Loucy (cell line): ENCODE results near the gene HSD17B13.

Experiments
- H2AFZ ChIP-seq: fragments of 200-600 bp; sonication (generic); 2 replicates; pipeline ENCODE4 v1.6.0; 2016; ENCODE audit warnings: antibody characterized with exemption, mild to moderate bottlenecking, low read length, moderate library complexity
- H3F3A ChIP-seq: fragments of 200-600 bp; 2 replicates; pipeline ENCODE4 v1.6.0; 2016; ENCODE audit warnings: antibody characterized with exemption, low read depth, mild to moderate bottlenecking
- H3K27me3 ChIP-seq: fragments of 200-600 bp; sonication (generic); 2 replicates; pipeline ENCODE4 v1.6.1; 2014; ENCODE audit warnings: low read length, mild to moderate bottlenecking; ENCODE audit not compliant: insufficient read depth, poor library complexity, severe bottlenecking
- H3K36me3 ChIP-seq: fragments of 200-600 bp; sonication (generic); 2 replicates; pipeline ENCODE4 v1.6.1; 2016; ENCODE audit warnings: low read length; ENCODE audit not compliant: insufficient read depth
- H3K4me1 ChIP-seq: fragments of 200-600 bp; sonication (generic); 2 replicates; pipeline ENCODE4 v1.5.1; 2014; ENCODE audit warnings: low read length, mild to moderate bottlenecking; ENCODE audit not compliant: insufficient read depth, poor library complexity, severe bottlenecking
- H3K4me2 ChIP-seq: fragments of 200-600 bp; sonication (generic); 2 replicates; pipeline ENCODE4 v1.6.0; 2014; ENCODE audit warnings: antibody characterized with exemption, low read length, low read depth, mild to moderate bottlenecking; ENCODE audit not compliant: poor library complexity, severe bottlenecking
- H3K4me3 ChIP-seq: fragments of 200-600 bp; sonication (generic); 2 replicates; pipeline ENCODE4 v1.5.1; 2014; ENCODE audit warnings: low read length, mild to moderate bottlenecking, mixed read lengths; ENCODE audit not compliant: poor library complexity, severe bottlenecking
- H3K79me2 ChIP-seq: fragments of 200-600 bp; sonication (generic); 2 replicates; pipeline ENCODE4 v1.6.1; 2014; ENCODE audit warnings: low read length; ENCODE audit not compliant: insufficient read depth
- H3K9ac ChIP-seq: fragments of 200-600 bp; sonication (generic); 2 replicates; pipeline ENCODE4 v1.6.0; 2014; ENCODE audit warnings: mild to moderate bottlenecking, low read depth, low read length, moderate library complexity; ENCODE audit not compliant: poor library complexity, severe bottlenecking
- H3K9me2 ChIP-seq: fragments of 200-600 bp; sonication (generic); replicated peaks from 2 replicates; pipeline ENCODE4 v1.6.1; 2016; ENCODE audit warnings: low read depth, low read length, mixed read lengths
- H3K9me3 ChIP-seq: fragments of 200-600 bp; sonication (generic); 2 replicates; pipeline ENCODE4 v1.6.1; 2014; ENCODE audit warnings: mild to moderate bottlenecking, antibody characterized with exemption, low read length, low read depth; ENCODE audit not compliant: insufficient read depth
- H4K20me1 ChIP-seq: fragments of 200-600 bp; sonication (generic); 2 replicates; pipeline ENCODE4 v1.6.0; 2014; ENCODE audit warnings: antibody characterized with exemption, low read length, mild to moderate bottlenecking; ENCODE audit not compliant: insufficient read depth, poor library complexity, severe bottlenecking
- EZH2phosphoT487 ChIP-seq: fragments of 200-600 bp; IDR thresholded peaks from 2 replicates; pipeline ENCODE4 v1.6.1; 2018; ENCODE audit warnings: antibody characterized with exemption, mild to moderate bottlenecking, moderate library complexity, borderline replicate concordance
- TF ChIP-seq, protein P1 (sequence below): fragments of 200-600 bp; sonication (generic); conservative IDR thresholded peaks from 2 replicates; pipeline ENCODE4 v1.5.1; 2014; ENCODE audit warnings: mild to moderate bottlenecking, antibody characterized with exemption, low read length

The HSD17B13 gene

DNA sequence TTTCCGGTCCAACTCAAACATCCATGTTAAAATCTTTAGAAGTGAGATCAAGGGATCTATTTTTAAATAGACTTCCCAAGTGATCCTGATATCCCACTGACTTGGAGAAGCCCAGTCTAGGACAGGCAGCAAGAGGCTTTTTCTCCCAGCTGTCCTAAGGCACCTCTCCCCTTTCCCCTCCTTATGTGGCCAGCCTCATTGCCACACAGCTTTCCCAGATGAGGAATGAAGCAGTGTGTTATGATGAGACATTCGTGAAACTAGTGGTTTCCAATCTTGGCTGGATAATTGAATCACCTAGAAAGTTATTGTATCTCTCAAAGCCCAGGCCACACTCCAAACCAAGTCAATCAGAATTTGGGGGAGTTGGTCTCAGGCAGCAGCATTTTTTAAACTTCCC, 16.8 kb upstream of the HSD17B13 start:
- Histone ChIP-seq H3K4me2 (no peak overlapping the region), H4K20me1 (no peaks in the 10 kb centered on the region), H3K79me2 (no peaks in the 10 kb centered on the region), H2AFZ (no peak overlapping the region), H3K36me3 (peaks cover 39% of the 10 kb centered on the region; the same call in 1 of the 2 replicates), H3K9me3 (no peaks in the 10 kb centered on the region), H3K27me3 (no peaks in the 10 kb centered on the region), H3K4me3 (no peak overlapping the region), H3F3A (no peaks in the 10 kb centered on the region), H3K9me2 (no peaks in the 10 kb centered on the region), H3K4me1 (no peaks in the 10 kb centered on the region), H3K9ac (no peak overlapping the region)
- TF ChIP-seq, protein P1, sequence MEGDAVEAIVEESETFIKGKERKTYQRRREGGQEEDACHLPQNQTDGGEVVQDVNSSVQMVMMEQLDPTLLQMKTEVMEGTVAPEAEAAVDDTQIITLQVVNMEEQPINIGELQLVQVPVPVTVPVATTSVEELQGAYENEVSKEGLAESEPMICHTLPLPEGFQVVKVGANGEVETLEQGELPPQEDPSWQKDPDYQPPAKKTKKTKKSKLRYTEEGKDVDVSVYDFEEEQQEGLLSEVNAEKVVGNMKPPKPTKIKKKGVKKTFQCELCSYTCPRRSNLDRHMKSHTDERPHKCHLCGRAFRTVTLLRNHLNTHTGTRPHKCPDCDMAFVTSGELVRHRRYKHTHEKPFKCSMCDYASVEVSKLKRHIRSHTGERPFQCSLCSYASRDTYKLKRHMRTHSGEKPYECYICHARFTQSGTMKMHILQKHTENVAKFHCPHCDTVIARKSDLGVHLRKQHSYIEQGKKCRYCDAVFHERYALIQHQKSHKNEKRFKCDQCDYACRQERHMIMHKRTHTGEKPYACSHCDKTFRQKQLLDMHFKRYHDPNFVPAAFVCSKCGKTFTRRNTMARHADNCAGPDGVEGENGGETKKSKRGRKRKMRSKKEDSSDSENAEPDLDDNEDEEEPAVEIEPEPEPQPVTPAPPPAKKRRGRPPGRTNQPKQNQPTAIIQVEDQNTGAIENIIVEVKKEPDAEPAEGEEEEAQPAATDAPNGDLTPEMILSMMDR, result no peak
- no peak for TF ChIP-seq EZH2phosphoT487

DNA sequence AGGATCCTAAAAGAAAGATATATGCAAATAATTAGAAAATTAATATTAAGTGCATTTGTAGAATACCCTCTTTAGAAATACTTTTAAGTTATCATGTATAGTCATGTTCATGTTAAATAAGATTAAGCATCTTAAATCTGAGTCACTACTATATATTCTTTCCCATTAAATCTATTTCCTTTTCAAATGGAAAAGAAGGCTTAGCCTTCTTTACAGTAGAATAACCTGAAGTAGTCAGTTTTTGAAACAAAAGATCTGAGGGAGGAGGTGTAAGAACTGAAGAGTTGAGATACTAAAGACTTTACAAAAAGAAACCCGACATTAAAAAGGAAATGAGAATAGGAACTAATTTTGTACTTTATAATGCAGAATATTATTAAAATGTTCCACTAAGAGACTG, 14.7 kb upstream of the HSD17B13 start:
- no peak for TF ChIP-seq EZH2phosphoT487
- TF ChIP-seq, protein P1, result no peak
- peaks cover 34% of the 10 kb centered on the region; the same call in 1 of the 2 replicates for H3K36me3 ChIP-seq

DNA sequence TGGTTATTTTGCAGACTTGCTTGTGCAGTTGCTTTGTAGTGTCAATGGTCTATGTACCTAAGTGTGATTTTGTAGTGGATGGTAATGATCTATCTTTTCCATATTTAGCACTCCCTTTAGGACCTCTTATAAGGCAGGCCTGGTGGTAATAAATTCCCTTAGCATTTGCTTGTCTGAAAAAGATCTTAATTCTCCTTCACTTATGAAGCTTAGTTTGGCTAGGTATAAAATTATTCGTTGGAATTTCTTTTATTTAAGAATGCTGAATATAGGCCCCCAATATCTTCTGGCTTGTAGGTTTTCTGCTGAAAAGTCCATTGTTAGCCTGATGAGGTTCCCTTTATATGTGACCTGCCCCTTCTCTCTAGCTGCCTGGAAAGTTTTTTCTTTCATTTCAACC, 10.6 kb upstream of the HSD17B13 start:
- H3K36me3 ChIP-seq, result peaks cover 15% of the 10 kb centered on the region; the same call in 1 of the 2 replicates

More for the DNA sequence above, 14.7 kb upstream of the HSD17B13 start:
- H4K20me1 ChIP-seq, result no peaks in the 10 kb centered on the region
- H3K4me1 ChIP-seq, result no peaks in the 10 kb centered on the region
- H3K9ac ChIP-seq, result no peak overlapping the region
- no peaks in the 10 kb centered on the region for H3K9me2 ChIP-seq
- H3K9me3 ChIP-seq, result peaks cover 11% of the 10 kb centered on the region; the same call in 1 of the 2 replicates
- H2AFZ ChIP-seq, result no peak overlapping the region
- H3K4me2 ChIP-seq, result no peak overlapping the region
- no peaks in the 10 kb centered on the region for H3K79me2 ChIP-seq
- H3K4me3 ChIP-seq, result no peak overlapping the region
- no peaks in the 10 kb centered on the region for H3F3A ChIP-seq
- H3K27me3 ChIP-seq, result no peaks in the 10 kb centered on the region

More for the DNA sequence above, 10.6 kb upstream of the HSD17B13 start:
- Histone ChIP-seq H3K4me2 (no peak overlapping the region), H2AFZ (no peak overlapping the region), H3K9ac (no peak overlapping the region), H4K20me1 (no peaks in the 10 kb centered on the region), H3K27me3 (no peaks in the 10 kb centered on the region), H3K4me1 (no peaks in the 10 kb centered on the region), H3F3A (no peaks in the 10 kb centered on the region), H3K9me3 (peaks cover 11% of the 10 kb centered on the region; the same call in 1 of the 2 replicates), H3K79me2 (no peaks in the 10 kb centered on the region), H3K9me2 (no peaks in the 10 kb centered on the region), H3K4me3 (no peak overlapping the region)
- no peak for TF ChIP-seq EZH2phosphoT487
- TF ChIP-seq, protein P1, result no peak
